A549 treated with GW870086 at 1 μM for 4 hours (cell line): Measurements from ENCODE around the gene COX7B. TPM values are rescaled to one million over a fixed set of nuclear protein-coding genes. Genes with fewer than 3 reads are reported as not detected.

Source experiments
- total RNA-seq: library from RNA; stranded (reverse); fragments of 200-300 nt; extraction: Qiagen RNA extraction; gene quantifications from 5 replicates; pipeline ENCODE4 v1.2.3, GENCODE V29; 2022; ENCODE audit warnings: low read depth

Gene COX7B
- total RNA-seq: 571 to 740 TPM (median 607 TPM) in 5 replicates

GRCh38 chrX:77899081-77899828 is at the start of gene COX7B:
Gene COX7B (plus strand): TSS chrX:77899468. CDS start chrX:77899554, 86 bp downstream.

GRCh38 chrX:77894921-77895886 is 4.1 kb upstream of the COX7B start, which contains the start of gene MAGT1:
Gene MAGT1 (minus strand): TSS chrX:77895435. CDS start chrX:77895410, 25 bp downstream.

GRCh38 chrX:77910108-77910840 is 11.0 kb downstream of the COX7B start, which contains the start of gene ATP7A:
Gene ATP7A (plus strand): TSS chrX:77910693. CDS start chrX:77971642, 60,949 bp downstream.

Other genes with a start within 250 kb of the COX7B start
- gene ATRX, start 113.3 kb upstream of the COX7B start, total RNA-seq: 14.8 to 23.6 TPM (median 20.6 TPM) in 5 replicates
- 32.0 to 49.0 TPM (median 40.0 TPM) in 5 replicates for gene MAGT1, start 4.0 kb upstream of the COX7B start, total RNA-seq
- gene ATP7A, start 11.2 kb downstream of the COX7B start, total RNA-seq: 2.6 to 3.7 TPM (median 3.6 TPM) in 5 replicates
- gene PGAM4, start 70.2 kb downstream of the COX7B start, total RNA-seq: 0.35 to 0.55 TPM (median 0.44 TPM) in 4 of 5 replicates, not detected in the other
- gene PGK1, start 204.8 kb downstream of the COX7B start, total RNA-seq: 534 to 637 TPM (median 606 TPM) in 5 replicates
- 10.0 to 14.1 TPM (median 11.7 TPM) in 5 replicates for gene TAF9B, start 240.2 kb downstream of the COX7B start, total RNA-seq